K562 (cell line): ENCODE data around the gene CENPB. TPM values are rescaled to one million over a fixed set of nuclear protein-coding genes. Genes with fewer than 3 reads are reported as not detected.

Experiments
- AFF4 ChIP-seq: sonication (generic); formaldehyde crosslinking; IDR thresholded peaks from 2 replicates; pipeline ENCODE4 v1.8.0; 2023; ENCODE audit warnings: mild to moderate bottlenecking, missing genetic modification reagents
- EP400 ChIP-seq: fragments of 450-650 bp; IDR thresholded peaks from 2 replicates; pipeline ENCODE4 v1.6.1; 2017; ENCODE audit warnings: antibody characterized with exemption, mild to moderate bottlenecking, moderate library complexity
- FOSL1 ChIP-seq: fragments of 200-800 bp; sonication (Bioruptor generic); conservative IDR thresholded peaks from 2 replicates; pipeline ENCODE4 v1.6.1; 2016; ENCODE audit warnings: missing genetic modification characterization, missing compliant biosample characterization
- RAD21 ChIP-seq, 2 experiments: fragments of 250-450 bp in 1 of 2; fragments of 450-650 bp in 1 of 2; sonication (Bioruptor Pico) in 1 of 2; formaldehyde crosslinking in 1 of 2; IDR thresholded peaks in 1 of 2; conservative IDR thresholded peaks in 1 of 2; 2 replicates each; pipeline versions ENCODE4 v1.4.0 to v1.8.0; 2020 to 2022; ENCODE audit warnings: mild to moderate bottlenecking in 2 of 2, moderate library complexity in 1 of 2
- RCOR1 ChIP-seq, 2 experiments: IDR thresholded peaks; 2 replicates each; pipeline ENCODE4 v1.6.1; 2012; ENCODE audit warnings: low read depth in 2 of 2, low read length in 2 of 2, borderline replicate concordance in 1 of 2, improper control_type of control experiment in 1 of 2
- ZBTB40 ChIP-seq, 2 experiments: fragments of 450-650 bp in 1 of 2; sonication (generic) in 1 of 2; formaldehyde crosslinking in 1 of 2; IDR thresholded peaks; 2 replicates each; pipeline versions ENCODE4 v1.7.1 to v1.9.0; 2016 to 2022; ENCODE audit warnings: inconsistent platforms in 1 of 2, mild to moderate bottlenecking in 1 of 2, missing genetic modification reagents in 1 of 2
- ZNF12 ChIP-seq: sonication (generic); formaldehyde crosslinking; IDR thresholded peaks from 2 replicates; pipeline ENCODE4 v1.4.0; 2020; ENCODE audit warnings: mild to moderate bottlenecking, missing genetic modification reagents
- polyA plus RNA-seq, 8 experiments: library from polyadenylated mRNA; depleted of rRNA in 4 of 8; stranded (reverse) in 5 of 8; unstranded in 3 of 8; fragments of >200 nt; fragmentation: Nextera tagmentation in 2 of 8; fragmentation: Illumina TruSeq in 1 of 8; extraction: Ambion mirVana in 2 of 8; extraction: Trizol in 1 of 8; gene quantifications; 2 replicates each; pipeline versions ENCODE4 v1.2.1 to v1.2.3, GENCODE V29; 2011 to 2014; ENCODE audit warnings: inconsistent platforms in 1 of 8, missing spikeins in 1 of 8
- total RNA-seq, 7 experiments: library from RNA; depleted of rRNA in 6 of 7; stranded (reverse); fragments of >200 nt in 6 of 7; fragmentation: Illumina TruSeq in 2 of 7; extraction: Trizol in 2 of 7; gene quantifications; 2 replicates each; pipeline versions ENCODE4 v1.2.1 to v1.2.3, GENCODE V29; 2011 to 2021; ENCODE audit warnings: low replicate concordance in 1 of 7

The CENPB gene
- total and polyA plus RNA-seq, 9 of the 15 experiments (the other 6 are each of a cell fraction or from before 2014, with no cell fraction given), result 0.17 to 70.8 (median 24.9) TPM

GRCh38 chr20:3768342-3769130, 18.0 kb downstream of the CENPB start (continued):
- TF ChIP-seq AFF4 (CRISPR knock-in tag) (peak; percentile 68; the same call in 1 of the 2 replicates), RCOR1 (IDR thresholded peaks at IDR 0.05; ENCODE audit: borderline replicate concordance in 1 of 2, low read depth in 2 of 2, low read length in 2 of 2) (peak in 1 of 2 experiments; percentile 59; a peak in 1 of 4 replicates), ZNF12 (CRISPR knock-in tag) (0 out of 2 replicates have a peak, but pooled peaks have one; percentile 26), RAD21 (CRISPR knock-in tag; conservative IDR thresholded peaks at IDR 0.05 in 1 of 2, IDR thresholded peaks at IDR 0.05 in 1 of 2) (peak; percentile 16 to 33; a peak in 3 of 4 replicates), ZBTB40 (IDR thresholded peaks at IDR 0.05) (peak; percentile 35; the same call in 1 of the 2 replicates), ZBTB40 (CRISPR knock-in tag; IDR thresholded peaks at IDR 0.05) (no peak), FOSL1 (tag) (0 out of 2 replicates have a peak, but pooled peaks have one; percentile 30), EP400 (0 out of 2 replicates have a peak, but pooled peaks have one; percentile 1)
